Activated CD4-positive, alpha-beta T cell treated with anti-CD3 and anti-CD28 coated beads, Interleukin-2, amount 50 U/mL, for 4 hours (primary cell): Measurements from ENCODE around the gene S100Z.
"Not testable (repeated sequence)": the region's sequence is repeated elsewhere in the genome, so short reads cannot be mapped to it uniquely, and the experiment has no call there.

Experiments used
- DNase-seq, 2 experiments: peaks; one replicate each; pipeline ENCODE4 v3.0.0-alpha.2; 2020

Gene S100Z

GRCh38 chr5:76831110-76831452 lies 18.7 kb upstream of the S100Z start:
- no peak for DNase-seq

DNA sequence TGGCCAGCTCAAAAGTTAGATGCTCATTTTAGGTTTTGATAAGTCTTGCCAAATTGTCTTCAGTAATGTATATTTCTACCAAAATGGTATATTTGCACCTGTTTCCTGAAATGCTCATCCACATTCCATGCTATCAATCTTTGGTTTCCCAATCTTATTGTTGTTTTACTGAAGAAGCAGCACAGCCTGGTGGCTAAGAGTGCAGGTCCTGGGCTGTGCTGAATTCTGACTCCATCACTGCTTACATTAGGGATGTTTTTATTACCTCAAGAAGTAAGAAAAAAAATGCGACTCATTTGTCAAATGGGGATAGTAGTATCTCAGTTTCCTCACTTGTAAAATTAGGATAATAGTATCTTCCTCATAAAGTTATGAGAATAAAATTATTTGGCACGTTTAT lies 13.6 kb upstream of the S100Z start:
- no peak for DNase-seq

DNA sequence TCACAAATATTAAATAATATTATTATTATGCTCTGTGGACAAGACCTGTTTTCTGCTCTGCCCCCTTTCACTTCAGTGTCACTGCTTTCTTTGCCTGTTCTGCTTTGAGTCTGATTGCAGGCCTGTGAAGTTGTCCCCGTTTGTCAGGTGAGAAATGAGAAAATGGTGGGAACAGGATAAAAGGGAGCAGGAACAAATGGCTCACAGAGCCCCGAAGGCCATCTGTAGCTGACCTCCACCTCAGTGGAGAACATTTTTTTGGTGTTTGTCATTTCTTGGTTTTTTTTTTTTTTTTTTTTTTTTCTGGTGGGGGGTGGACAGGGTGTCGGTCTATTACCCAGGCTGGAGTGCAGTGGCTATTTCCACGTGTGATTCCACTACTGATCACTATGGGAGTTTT lies 13.2 kb upstream of the S100Z start:
- DNase-seq = no peak

DNA sequence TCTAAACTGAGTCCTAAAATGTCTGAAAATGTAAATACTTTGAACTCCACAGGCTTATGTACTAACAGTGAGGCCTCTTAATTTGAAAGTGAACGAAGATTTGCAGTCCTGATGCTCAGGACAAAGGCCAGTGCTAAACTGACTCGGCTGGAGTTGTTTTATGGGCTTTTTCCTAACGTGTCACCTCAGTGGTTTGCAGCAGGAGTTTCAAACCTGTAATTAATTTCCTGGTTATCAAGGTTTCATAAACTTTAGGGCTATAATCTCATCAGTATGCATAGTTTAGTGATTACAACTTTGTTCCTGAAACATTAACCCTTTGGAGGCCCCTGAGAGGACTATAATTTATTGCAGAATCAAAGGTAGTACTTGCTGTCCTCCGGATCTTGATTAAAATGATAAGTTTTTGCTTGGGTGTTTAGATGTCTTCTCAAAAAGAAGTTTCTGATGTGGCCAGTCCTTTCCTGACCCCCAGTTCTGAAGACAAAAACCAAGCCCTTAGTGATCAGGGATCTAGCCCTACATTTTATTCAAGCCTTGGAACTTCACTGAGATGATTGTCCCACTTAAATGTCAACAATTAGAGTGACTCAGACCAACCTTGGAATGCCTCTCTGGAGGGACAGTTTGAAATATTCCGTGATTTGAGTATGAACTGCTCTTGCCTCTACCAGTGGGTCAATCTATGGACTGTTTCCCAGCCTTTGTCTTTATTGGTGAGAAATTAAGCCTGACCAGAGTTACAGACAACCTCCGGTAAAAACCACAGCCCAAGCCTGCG lies 11.1 kb upstream of the S100Z start:
- no peak for DNase-seq

- no peak for DNase-seq
These were observed 8.5 kb upstream of the S100Z start for GRCh38 chr5:76841361-76841760.

DNA sequence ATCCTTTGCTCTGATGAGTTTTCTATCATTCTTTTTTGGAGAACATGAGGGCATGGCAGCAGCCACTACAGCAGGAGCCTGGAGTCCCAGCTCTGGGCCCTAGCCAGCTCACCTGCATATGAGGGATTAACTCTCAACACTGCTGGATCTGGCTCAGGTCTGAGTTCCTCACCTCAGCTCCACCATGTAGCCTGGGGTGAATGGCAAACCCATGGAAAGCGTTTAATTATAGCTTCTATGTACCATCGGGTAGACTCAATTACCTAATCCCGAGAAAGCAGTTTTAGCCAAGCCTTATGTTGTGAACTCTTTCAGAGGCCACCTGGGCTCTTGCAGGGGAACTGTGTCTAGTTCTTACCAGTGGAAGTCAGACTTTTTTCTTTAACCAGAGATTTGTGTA lies 3.9 kb upstream of the S100Z start:
- DNase-seq = no peak

DNA sequence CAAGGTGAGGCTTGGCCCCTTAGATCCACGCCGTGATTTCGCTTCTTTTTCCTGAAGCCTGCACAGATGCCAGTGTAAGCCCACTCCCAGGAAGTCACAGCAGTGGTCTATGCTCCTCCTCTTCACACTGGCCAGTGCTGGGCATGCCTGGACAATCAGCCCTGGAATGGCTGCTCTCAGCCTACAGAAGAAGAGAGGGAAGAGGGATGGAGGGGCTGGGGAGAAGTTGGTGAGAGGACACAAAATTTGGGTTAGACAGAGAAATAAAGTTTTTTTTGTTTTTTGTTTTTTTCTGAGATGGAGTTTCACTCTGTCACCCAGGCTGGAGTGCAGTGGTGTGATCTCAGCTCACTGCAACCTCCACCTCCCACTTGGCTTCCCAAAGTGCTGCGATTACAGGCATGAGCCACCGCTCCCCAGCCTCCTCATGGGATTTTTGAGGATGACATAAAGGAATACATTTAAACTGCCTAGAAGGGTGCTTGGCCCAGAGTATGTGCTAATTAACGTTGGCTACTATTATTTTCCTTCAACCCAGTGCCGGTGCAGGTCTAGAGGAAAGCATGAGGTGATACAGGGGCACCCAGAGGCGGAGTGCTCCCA lies 830 bp downstream of the S100Z start:
- no peak for DNase-seq

- no peak for DNase-seq
These were observed 2.0 kb downstream of the S100Z start for GRCh38 chr5:76851728-76852369.

DNA sequence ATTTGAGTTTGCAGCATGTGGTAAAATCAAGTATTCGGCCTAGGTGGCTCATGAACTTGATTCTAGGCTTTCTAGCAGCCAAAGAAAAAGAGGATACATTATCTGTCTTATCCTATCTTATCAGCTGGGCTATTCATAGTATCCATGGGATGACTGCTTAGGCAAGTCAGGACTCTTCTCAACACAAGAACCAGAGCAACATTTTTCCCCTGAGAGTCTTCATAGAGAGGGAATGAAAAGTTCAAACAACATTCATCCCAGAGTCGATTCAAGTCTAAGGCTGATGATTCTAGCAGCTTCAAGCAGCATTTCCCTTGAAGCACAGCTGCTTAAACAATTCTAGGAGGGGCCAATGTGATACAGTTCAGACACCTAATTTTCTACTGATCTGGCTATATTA lies 3.0 kb downstream of the S100Z start:
- DNase-seq = no peak

DNA sequence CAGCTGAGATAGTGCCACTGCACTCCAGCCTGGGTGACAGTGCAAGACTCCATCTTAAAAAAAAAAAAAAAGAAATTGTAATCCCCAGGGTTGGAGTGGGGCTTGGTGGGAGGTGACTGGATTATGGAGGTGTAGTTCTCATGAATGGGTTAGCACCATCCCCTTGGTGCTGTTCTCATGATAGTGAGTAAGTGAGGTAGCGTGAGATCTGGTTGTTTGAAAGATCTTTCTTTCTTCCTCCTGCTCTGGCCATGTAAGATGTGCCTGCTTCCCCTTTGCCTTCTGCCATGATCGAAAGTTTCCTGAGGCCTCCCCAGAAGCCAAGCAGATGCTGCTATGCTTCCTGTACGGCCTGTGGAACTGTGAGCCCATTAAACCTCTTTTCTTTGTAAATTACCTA lies 3.9 kb downstream of the S100Z start:
- not testable (repeated sequence) for DNase-seq

- no peak for DNase-seq
These were observed 4.8 kb downstream of the S100Z start for GRCh38 chr5:76854644-76855043.

GRCh38 chr5:76855501-76855900 lies 5.7 kb downstream of the S100Z start:
- not testable (repeated sequence) for DNase-seq

DNA sequence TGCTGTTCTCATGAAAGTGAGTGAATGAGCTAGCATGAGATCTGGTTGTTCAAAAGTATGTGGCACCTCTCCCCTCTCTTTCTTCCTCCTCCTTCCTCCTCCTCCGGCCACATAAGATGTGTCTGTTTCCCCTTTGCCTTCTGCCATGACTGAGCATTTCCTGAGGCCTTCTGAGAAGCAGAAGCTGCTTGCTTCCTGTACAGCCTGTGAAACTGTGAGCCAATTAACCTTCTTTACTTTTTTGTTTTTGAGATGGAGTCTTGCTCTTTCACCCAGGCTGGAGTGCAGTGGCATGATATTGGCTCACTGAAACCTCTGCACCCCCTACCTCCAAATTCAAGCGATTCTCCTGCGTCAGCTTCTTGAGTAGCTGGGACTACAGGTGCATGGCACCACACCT lies 6.1 kb downstream of the S100Z start:
- DNase-seq = peak; percentile 18 to 19

DNA sequence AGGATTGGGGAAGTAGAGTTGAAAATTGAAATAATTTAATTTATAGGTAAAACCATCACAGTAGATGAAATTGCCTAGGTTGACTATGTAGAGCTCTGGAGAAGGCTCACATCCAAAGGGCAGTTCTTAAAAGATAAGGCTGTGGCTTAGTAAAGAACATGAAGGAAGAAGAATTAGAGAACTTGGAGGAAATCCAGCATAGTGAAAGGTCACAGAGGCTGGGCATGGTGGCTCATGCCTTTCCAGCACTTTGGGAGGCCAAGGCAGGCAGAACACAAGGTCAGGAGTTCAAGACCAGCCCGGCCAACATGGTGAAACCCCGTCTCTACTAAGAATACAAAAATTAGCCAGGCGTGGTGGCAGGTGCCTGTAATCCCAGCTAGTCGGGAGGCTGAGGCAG lies 7.0 kb downstream of the S100Z start:
- DNase-seq = not testable (repeated sequence)

DNA sequence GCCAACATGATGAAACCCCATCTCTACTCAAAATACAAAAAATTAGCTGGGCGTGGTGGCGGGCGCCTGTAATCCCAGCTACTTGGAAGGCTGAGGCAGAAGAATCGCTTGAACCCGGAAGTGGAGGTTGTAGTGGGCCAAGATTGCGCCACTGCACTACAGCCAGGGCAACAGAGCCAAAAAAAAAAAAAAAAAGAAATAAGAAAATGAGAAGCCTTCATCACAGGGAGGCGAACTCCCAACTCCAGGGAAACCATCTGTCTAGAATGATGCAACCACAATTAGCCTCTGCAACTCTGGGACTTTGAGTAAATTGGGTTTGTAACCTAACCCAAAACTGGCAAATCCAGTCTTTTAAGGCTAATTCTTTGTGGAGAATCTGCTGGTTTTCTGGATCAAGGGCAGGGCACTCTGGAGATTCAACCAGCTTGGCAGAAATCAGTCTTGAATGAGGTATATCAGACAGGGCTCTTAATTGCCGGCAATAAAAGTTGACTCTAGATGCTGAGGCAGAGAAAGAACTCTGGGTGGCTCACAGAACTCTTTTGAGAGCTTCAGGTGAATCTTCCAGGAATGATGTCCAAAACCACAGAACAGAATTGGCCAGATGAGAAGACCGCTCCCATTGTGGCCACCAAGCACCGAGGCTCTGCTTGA lies 9.9 kb downstream of the S100Z start:
- DNase-seq = no peak

DNA sequence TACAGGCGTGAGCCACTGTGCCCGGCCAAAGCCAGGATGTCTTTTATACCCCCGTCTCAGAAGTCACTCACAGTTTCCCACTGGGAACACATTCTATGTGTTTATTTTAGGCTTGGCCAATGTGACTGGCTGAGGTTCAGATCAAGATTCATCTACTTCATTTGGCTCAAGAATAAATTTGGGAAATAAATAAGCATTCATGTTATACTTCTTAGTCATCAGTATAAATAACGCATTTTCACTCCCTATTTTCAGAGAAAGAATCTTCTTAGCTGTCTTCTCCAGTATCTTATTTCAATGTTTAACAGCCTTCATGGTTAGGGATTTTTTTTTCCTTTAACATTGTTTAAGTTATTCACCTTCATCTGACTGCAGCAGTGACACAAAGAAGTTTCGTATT lies 11.8 kb downstream of the S100Z start:
- no peak for DNase-seq

- DNase-seq = no peak
These were observed 13.2 kb downstream of the S100Z start for GRCh38 chr5:76863001-76863400.

- DNase-seq = no peak
These were observed 16.7 kb downstream of the S100Z start for GRCh38 chr5:76866503-76866902.

- no peak for DNase-seq
These were observed 17.2 kb downstream of the S100Z start for GRCh38 chr5:76867038-76867437.

DNA sequence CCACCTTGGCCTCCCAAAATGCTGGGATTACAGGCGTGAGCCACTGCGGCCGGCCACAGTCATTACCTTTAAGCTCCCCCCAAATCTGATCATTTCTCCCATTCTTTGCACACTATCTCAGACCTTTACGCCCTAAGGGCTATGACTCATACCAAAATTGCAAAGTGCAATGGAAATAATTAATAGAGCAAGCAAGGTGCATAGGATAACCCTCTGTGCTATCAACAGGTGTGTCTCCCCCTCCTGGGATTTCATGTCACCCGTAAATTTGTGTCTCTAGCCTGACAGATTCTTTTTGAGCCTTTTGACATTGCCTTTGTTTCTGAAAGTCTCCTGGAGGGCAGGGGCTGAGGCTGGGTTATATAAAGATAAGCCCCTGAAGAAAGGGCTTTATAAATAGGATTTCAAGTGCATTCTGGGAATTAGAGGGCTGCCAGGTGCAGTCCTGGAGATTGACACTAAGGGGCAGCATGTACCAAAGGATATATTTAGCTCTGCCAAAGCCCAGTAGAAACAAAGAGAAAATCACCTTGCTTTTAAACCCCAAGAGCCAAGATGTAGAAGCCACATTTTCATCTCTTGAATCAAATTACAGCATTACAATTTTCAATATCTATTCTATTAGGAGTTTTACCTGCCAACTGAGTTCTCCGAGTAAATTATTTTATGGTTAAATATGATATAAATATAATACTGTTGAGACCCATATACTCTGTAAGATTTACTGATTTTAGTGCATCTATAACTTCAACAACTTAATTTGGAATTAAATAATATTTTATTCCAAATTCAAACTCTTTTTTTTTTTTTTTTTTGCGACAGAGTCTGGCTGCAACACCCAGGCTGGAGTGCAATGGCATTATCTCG lies 18.2 kb downstream of the S100Z start:
- DNase-seq = peak; percentile 47 to 53

GRCh38 chr5:76870046-76870445 lies 20.2 kb downstream of the S100Z start:
- DNase-seq = no peak

DNA sequence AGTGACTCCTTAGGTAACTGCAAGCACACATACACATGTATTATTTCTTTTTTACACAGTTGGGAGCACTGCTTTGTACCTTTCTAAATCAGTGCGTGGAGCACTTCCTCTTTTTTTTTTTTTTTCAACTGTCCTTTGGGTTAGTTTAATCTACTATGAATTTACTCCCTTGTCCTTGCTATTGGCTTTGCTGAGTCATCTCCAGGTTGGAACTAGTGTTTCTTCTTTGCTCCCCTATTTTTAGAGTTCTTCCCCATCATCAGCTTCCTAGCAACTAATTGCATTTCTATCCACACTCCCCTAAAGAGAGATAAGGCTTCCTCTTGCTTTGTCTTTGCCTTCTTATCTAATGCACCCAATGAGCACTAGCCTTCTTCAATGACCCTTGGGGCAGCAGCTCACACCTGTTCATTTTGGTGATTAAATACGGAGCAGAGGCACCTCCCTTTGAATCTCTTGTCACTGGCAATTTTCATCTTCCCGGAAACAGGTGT lies 24.3 kb downstream of the S100Z start:
- DNase-seq = no peak
